ENCODE measurements around the gene NLK.
"Not testable (repeated sequence)": the region's sequence is repeated elsewhere in the genome, so short reads cannot be mapped to it uniquely, and the experiment has no call there.

The NLK gene

DNA sequence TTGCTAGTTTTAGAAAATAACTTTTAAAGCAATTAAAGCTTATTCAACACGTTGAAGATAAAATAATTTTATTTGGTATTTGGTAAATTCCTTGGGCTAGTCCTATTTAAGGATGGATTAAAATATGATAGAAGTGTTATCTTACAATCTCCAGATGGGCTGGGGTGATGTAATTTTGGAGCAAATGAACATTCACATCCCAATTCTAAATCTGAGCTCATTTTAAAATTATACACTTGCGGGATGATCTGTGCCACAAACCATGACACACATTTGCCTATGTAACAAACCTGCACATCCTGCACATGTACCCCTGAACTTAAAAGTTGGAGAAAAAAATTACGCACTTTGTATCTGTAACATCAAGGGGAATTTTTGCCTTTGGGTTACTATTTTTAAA, 31.5 kb downstream of the NLK start:
- Mint-ChIP-seq H3K36me3 (ENCODE audit: low read depth) (peaks cover 24% of the 10 kb centered on the region), H3K27ac (no peak overlapping the region), H3K27me3 (no peaks in the 10 kb centered on the region), H3K4me3 (no peak overlapping the region), H3K4me1 (ENCODE audit: low read depth) (peaks cover 71% of the 10 kb centered on the region), H3K9me3 (peaks cover 6% of the 10 kb centered on the region)

GRCh38 chr17:28076144-28076543, 33.7 kb downstream of the NLK start:
- Mint-ChIP-seq H3K27ac (no peak overlapping the region), H3K4me3 (no peak overlapping the region), H3K9me3 (peaks cover 3% of the 10 kb centered on the region), H3K27me3 (no peaks in the 10 kb centered on the region), H3K36me3 (ENCODE audit: low read depth) (peaks cover 19% of the 10 kb centered on the region), H3K4me1 (ENCODE audit: low read depth) (peaks cover 87% of the 10 kb centered on the region)

- H3K27me3 Mint-ChIP-seq, H3K9me3 Mint-ChIP-seq, H3K27ac Mint-ChIP-seq, H3K4me3 Mint-ChIP-seq: not testable (repeated sequence)
- H3K4me1 Mint-ChIP-seq (ENCODE audit: low read depth), result peaks cover 77% of the 10 kb centered on the region
- peaks cover 10% of the 10 kb centered on the region for H3K36me3 Mint-ChIP-seq (ENCODE audit: low read depth)
Measured at GRCh38 chr17:28077140-28077539, 34.7 kb downstream of the NLK start.

DNA sequence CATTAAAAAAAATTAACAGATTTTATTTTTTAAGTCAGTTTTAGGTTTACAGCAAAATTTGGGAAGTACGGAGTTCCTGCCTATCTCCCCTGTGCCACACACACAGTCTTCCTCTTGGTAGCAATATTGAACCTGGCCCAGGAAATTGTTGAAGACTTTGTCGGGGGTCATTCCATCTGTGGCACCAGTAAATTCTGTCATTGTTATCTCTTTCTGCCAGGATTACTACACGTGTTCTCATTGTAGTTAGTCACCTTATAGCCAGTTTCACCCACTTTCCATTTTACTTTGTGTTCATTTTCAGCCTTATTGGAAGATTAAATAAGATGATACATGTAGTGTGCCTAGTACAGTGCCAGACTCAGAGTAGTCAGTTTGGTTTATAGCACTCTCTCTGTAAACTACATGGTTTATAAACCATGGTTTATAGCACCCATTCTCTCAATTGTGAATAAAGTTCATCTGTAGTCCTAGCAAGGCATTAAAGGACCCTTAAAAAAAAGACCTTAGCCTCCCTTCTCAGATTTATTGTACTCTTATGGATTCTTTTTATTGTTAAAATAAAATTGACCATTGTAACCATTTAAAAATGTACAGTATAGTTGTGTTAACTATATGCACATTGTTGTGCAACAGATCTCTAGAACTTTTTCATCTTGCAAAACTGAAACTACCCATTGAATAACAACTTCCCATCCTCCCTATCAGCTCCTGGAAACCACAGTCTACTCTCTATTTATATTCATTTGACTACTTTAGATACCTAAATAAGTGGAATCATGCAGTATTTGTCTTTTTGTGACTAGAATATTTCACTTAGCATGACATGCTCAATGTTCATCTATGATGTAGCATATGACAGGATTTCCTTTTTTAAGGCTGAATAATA, 36.1 kb downstream of the NLK start:
- Mint-ChIP-seq H3K27ac (no peak overlapping the region), H3K36me3 (ENCODE audit: low read depth) (peaks cover 10% of the 10 kb centered on the region), H3K4me3 (no peak overlapping the region), H3K4me1 (ENCODE audit: low read depth) (peaks cover 69% of the 10 kb centered on the region), H3K27me3 (no peaks in the 10 kb centered on the region), H3K9me3 (no peaks in the 10 kb centered on the region)

DNA sequence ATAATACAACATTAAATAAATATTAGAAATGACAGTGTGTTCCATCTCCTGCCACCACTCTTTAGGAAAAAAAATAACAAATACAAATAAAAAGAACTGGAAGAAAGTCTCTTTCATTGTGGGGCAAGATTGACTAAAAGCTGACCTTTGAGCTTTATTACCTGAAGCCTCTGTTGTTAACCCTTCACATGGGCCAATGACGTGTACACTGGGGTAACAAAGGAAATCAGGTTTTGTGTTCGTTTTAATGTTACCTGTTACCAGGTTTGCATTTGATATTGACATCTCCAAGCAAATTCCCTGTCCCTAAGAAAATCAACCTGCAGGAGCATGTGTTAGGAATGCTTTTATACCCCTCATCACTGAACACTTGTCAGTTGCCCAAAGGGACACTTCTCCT, 39.0 kb downstream of the NLK start:
- Mint-ChIP-seq H3K4me1 (ENCODE audit: low read depth) (peaks cover 64% of the 10 kb centered on the region), H3K27me3 (no peaks in the 10 kb centered on the region), H3K27ac (no peak overlapping the region), H3K36me3 (ENCODE audit: low read depth) (peaks cover 16% of the 10 kb centered on the region), H3K4me3 (no peak overlapping the region), H3K9me3 (peaks cover 3% of the 10 kb centered on the region)

DNA sequence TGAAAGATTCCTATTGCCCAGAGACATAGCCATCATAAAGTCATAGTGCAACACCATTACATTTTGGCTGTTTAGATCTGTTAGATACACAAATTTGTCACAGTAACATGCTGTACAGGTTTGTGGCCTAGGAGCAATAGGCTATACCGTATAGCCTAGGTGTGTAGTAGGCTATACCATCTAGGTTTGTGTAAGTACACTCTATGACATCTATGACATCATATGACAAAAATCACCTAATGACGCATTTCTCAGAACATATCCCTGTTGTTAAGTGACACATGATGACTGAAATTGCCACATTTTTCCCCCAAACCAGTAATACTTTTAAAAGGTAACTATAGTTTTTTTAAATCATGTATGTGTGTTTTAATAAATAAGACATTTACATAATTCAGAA, 43.3 kb downstream of the NLK start:
- H3K27ac Mint-ChIP-seq, result no peak overlapping the region
- peaks cover 10% of the 10 kb centered on the region for H3K36me3 Mint-ChIP-seq (ENCODE audit: low read depth)
- H3K9me3 Mint-ChIP-seq, result peaks cover 3% of the 10 kb centered on the region
- H3K4me1 Mint-ChIP-seq (ENCODE audit: low read depth), result peaks cover 45% of the 10 kb centered on the region
- no peak overlapping the region for H3K4me3 Mint-ChIP-seq
- H3K27me3 Mint-ChIP-seq, result no peaks in the 10 kb centered on the region

- Mint-ChIP-seq H3K4me1 (ENCODE audit: low read depth) (peaks cover 44% of the 10 kb centered on the region), H3K27me3 (no peaks in the 10 kb centered on the region), H3K27ac (no peak overlapping the region), H3K36me3 (ENCODE audit: low read depth) (peaks cover 10% of the 10 kb centered on the region), H3K9me3 (peaks cover 3% of the 10 kb centered on the region), H3K4me3 (no peak overlapping the region)
Measured at GRCh38 chr17:28086519-28086918, 44.0 kb downstream of the NLK start.

DNA sequence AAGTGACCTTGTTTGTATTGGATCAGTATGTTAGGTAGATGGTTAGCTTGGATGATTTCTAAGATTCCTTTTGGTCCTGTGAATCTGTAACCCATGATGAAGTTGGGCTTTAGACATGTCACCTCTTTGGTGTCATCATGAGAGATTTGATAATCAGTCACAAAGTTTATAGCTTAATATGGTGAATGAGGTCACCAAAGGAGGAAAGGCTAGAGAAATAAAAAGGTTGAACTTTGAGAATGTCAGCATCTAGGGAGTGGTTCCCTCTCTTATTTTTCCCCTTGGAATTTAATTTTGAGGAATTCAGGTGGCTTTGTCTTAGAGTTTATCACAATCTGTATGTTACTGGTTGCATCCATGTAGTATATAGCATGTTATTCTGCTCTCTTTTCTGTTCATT, 45.3 kb downstream of the NLK start:
- no peaks in the 10 kb centered on the region for H3K27me3 Mint-ChIP-seq
- peaks cover 45% of the 10 kb centered on the region for H3K4me1 Mint-ChIP-seq (ENCODE audit: low read depth)
- H3K4me3 Mint-ChIP-seq, result no peak overlapping the region
- H3K27ac Mint-ChIP-seq, result no peak overlapping the region
- H3K36me3 Mint-ChIP-seq (ENCODE audit: low read depth), result peaks cover 10% of the 10 kb centered on the region
- H3K9me3 Mint-ChIP-seq, result peaks cover 3% of the 10 kb centered on the region

DNA sequence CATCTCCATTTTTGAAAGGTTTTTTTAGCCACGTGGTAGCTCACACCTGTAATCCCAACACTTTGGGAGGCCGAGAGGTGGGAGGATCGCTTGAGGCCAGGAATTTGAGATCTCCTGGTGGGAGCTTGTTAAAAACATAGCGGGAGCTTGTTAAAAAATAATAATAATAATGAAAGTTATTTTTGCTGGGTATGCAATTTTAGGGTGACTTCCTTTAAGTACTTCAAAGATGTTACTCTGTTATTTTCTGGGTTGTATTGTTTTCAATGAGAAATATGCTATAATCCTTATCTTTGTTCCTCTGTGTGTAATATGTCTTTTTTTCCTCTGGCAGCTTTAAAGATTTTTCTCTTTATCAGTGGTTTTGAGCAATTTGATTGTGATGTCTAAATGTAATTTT, 48.1 kb downstream of the NLK start:
- Mint-ChIP-seq H3K4me1 (ENCODE audit: low read depth) (peaks cover 26% of the 10 kb centered on the region), H3K27ac (no peak overlapping the region), H3K9me3 (no peaks in the 10 kb centered on the region), H3K36me3 (ENCODE audit: low read depth) (peaks cover 3% of the 10 kb centered on the region), H3K4me3 (no peak overlapping the region), H3K27me3 (no peaks in the 10 kb centered on the region)

DNA sequence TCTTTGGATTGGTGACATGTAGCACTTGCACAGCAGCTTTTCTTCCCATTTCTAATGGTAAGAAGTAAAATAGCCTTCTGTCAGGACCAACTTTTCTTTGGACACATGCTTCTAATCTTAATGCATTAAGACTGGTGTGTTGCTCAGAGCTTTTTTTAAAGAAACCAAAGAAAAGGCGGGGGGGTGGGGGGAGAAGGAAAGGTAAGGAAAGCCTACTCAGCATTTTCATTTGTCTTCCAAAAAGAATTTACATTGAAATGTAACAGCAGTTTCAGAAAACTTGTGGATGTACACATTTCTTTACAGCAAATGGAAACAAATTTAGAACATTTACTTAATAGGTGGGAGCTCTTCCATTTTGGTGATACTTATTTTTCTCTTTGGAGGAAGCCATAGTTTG, 49.6 kb downstream of the NLK start:
- Mint-ChIP-seq H3K27ac (no peak overlapping the region), H3K4me3 (no peak overlapping the region), H3K36me3 (ENCODE audit: low read depth) (peaks cover 3% of the 10 kb centered on the region), H3K9me3 (no peaks in the 10 kb centered on the region), H3K27me3 (no peaks in the 10 kb centered on the region), H3K4me1 (ENCODE audit: low read depth) (peaks cover 18% of the 10 kb centered on the region)

DNA sequence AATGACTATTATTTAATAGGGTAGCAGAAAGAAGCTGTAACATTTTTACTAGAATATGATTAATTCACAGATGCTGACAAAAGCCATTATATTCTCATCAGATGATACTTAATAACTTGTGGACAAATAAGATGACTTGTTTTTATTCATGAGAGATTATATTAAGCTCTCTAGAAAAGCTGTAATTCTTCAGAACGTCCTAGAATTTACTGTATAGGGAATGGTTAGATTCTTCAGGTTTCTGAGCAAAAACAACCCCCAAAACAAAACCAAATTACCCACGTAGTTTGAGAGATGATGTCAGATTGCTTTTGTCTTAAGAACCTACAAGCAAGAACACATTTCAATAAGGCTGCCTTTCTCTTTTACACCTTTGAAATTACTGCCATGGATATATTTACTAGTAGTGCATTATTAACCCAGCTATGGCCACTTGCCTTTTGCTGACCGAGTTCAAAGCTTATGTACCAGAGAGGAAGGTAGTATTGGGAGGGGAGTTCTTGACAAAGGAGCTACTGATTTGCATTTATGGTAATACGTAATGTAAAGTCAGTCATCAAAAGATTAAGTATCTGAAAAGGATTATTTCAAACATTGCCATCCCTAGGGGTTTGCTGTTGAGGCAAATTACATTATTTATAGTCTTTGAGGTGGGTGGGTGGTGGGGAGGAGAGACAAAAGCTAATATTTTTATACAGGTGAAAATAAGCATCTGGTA, 51.7 kb downstream of the NLK start:
- peaks cover 6% of the 10 kb centered on the region for H3K36me3 Mint-ChIP-seq (ENCODE audit: low read depth)
- H3K9me3 Mint-ChIP-seq, result no peaks in the 10 kb centered on the region
- peaks cover 20% of the 10 kb centered on the region for H3K4me1 Mint-ChIP-seq (ENCODE audit: low read depth)
- H3K4me3 Mint-ChIP-seq, result no peak overlapping the region
- H3K27me3 Mint-ChIP-seq, result no peaks in the 10 kb centered on the region
- H3K27ac Mint-ChIP-seq, result no peak overlapping the region

GRCh38 chr17:28096756-28097155, 54.3 kb downstream of the NLK start:
- peaks cover 20% of the 10 kb centered on the region for H3K36me3 Mint-ChIP-seq (ENCODE audit: low read depth)
- H3K4me1 Mint-ChIP-seq (ENCODE audit: low read depth), result peaks cover 14% of the 10 kb centered on the region
- H3K27ac Mint-ChIP-seq, result no peak overlapping the region
- H3K4me3 Mint-ChIP-seq, result no peak overlapping the region
- H3K27me3 Mint-ChIP-seq, result no peaks in the 10 kb centered on the region
- no peaks in the 10 kb centered on the region for H3K9me3 Mint-ChIP-seq

DNA sequence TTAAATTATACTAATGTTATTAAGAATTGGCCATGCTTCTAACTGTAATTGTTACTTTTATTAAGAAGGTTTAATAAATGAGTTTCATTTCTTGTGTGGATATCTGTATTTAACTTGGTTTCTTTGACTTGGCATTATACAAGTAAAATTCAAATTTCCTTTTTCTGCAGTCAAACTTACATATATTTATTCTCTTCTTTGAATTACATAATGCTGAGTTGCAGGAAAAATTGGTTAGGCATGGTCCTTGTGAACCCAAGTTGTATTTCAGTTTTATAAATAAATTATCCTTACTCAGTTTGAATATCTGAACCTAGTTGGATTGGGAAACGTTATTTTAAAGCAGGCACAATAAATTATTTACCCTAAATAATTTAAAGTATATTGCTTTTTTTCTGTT, 54.8 kb downstream of the NLK start:
- Mint-ChIP-seq H3K9me3 (no peaks in the 10 kb centered on the region), H3K4me3 (no peak overlapping the region), H3K36me3 (ENCODE audit: low read depth) (peaks cover 20% of the 10 kb centered on the region), H3K27ac (no peak overlapping the region), H3K4me1 (ENCODE audit: low read depth) (peaks cover 14% of the 10 kb centered on the region), H3K27me3 (no peaks in the 10 kb centered on the region)

GRCh38 chr17:28097901-28098300, 55.4 kb downstream of the NLK start:
- Mint-ChIP-seq H3K9me3 (no peaks in the 10 kb centered on the region), H3K27ac (no peak overlapping the region), H3K4me1 (ENCODE audit: low read depth) (peaks cover 14% of the 10 kb centered on the region), H3K27me3 (no peaks in the 10 kb centered on the region), H3K36me3 (ENCODE audit: low read depth) (peaks cover 20% of the 10 kb centered on the region), H3K4me3 (no peak overlapping the region)

GRCh38 chr17:28098591-28098990, 56.1 kb downstream of the NLK start:
- H3K4me3 Mint-ChIP-seq, H3K27ac Mint-ChIP-seq, H3K27me3 Mint-ChIP-seq, H3K9me3 Mint-ChIP-seq: not testable (repeated sequence)
- Mint-ChIP-seq H3K36me3 (ENCODE audit: low read depth) (peaks cover 20% of the 10 kb centered on the region), H3K4me1 (ENCODE audit: low read depth) (peaks cover 14% of the 10 kb centered on the region)
